Fibroblast of skin of scalp (primary cell): ENCODE results near the gene UBE2J1.

Experiments used
- DNase-seq: peaks from one replicate; pipeline ENCODE4 v3.0.0-alpha.2; 2013

The UBE2J1 gene

DNA sequence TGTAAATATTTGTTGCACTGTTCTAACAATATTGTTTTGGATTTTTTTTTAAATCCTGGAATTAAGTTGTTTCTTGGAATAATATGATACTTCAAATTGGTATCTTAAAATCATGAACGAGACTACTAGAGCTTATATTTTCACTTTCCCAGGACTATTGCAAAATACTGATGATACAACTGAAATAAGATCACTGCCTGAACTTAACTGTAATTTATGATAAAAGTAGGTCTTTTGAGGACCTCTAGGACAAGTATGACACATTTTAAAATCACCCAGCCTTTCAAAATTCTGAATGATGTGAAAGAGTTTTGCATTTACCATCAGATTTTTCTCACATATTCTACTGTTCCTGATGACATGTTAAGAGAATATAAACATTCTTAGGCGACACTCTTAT, 8.6 kb upstream of the UBE2J1 start:
- DNase-seq = no peak

DNA sequence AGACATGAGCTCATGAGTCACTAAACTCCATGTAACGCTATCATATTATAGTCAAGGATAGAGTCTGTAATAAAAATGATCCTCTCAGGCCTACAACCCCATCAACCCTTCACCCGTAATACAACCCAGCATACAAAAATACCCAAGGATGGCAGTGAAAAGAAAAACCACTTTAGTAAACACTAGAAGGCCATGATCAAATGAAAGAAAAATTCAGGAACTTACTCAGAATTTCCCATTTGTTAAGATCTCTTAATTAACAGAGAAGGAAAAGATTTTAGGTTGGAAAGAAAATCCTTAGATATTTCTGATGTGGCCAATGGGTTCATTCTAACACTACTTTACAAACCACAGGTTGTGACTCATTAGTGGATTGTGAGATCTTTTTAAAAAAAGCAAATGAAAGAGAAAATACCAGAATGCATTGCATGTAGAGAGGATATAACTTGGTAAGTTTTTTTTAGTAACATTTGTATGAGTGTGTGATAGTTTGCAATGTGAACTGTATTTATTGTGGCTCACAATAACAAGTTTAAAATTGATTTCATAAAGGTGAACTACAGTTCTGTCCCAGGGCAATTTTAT, 8.0 kb upstream of the UBE2J1 start:
- DNase-seq = peak; percentile 81

GRCh38 chr6:89359561-89359960, 7.0 kb upstream of the UBE2J1 start:
- no peak for DNase-seq

GRCh38 chr6:89357390-89357789, 4.9 kb upstream of the UBE2J1 start:
- no peak for DNase-seq

- no peak for DNase-seq
Observed at GRCh38 chr6:89356642-89357170, 4.2 kb upstream of the UBE2J1 start.

DNA sequence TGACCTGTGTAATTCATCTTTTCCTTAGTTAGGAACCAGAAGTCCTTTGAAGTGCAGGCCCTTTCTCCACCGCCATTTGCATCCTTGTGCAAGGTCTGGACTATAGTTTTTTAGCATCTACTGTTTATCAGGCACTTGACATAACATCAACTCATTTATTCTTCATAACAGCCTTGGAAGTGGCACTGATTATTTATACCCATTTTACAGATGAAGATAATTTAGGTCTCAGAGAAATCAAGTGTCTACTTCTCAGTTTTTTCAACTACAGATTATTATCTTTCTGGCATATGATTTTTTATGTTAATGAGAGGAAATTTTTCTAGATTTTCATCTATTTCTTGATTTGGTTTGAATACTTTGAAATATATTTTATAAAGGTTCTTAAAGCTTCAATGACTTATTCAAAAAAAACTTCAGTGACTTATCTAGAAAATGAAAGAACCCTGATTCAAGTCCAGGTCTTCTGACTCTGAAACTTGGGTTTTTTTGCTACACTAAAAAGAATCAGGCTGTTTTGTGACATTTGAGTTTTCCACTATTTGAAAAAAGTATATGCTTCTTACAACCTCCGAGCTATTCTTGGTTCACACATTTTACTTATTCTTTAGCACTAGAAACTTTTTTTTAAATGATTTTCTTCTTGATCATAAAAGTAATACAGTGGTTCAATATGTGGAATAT, 3.1 kb upstream of the UBE2J1 start:
- no peak for DNase-seq

DNA sequence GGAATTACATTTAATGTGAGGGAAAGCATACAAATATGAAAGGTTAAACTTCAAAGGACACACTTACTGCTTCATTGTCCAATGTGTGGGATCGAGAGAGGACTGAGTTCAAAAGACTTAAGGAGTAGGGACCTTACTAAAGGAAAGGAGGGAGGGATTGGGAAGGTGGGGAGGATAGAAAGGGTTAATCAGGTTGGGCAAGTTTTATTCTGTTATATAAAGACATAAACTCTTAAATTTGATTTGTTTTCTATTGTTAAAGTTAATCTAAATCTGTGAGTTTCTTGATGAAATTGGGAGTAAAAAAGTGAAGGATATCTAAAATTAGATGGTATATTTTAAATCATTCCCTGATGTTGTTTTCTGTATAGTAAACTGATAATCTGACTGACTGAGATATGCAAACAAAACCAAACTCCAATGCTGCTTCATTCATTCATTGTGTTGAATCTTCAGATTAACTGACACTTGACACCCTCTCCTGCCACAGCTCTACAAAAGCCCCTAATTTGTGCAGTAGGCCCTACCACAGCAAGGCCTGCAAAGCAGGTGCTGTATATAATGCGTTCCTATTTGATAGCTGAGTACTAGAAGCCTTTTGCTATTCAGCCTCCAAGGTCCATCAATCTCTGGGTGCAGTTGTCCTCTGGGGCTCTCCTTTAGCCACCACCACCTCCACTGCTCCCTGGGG, 1.3 kb upstream of the UBE2J1 start:
- DNase-seq = no peak

- no peak for DNase-seq
Observed at GRCh38 chr6:89353118-89353556, 615 bp upstream of the UBE2J1 start.

- no peak for DNase-seq
Observed at GRCh38 chr6:89351671-89352277, 748 bp downstream of the UBE2J1 start.

- DNase-seq = peak; percentile 12
Observed at GRCh38 chr6:89350281-89350966, 2.1 kb downstream of the UBE2J1 start.

DNA sequence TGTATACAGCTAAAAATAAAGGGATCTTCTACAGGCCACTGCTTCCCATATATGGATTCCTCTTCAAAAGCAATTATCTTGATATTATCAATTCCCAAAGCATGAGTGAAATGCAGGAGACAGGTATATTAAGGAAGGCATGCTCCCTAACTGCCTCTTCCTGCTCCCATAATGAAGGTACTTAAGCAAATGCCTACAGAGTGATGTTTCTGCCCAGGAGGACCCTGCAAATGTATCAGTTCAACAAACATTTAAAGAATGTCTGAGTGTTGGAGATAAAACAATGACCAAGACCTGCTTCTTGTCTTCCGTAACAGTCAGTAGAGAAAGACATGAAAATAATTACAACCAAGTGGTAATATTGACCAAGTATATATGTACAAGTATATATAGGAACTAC, 4.2 kb downstream of the UBE2J1 start:
- DNase-seq = no peak

DNA sequence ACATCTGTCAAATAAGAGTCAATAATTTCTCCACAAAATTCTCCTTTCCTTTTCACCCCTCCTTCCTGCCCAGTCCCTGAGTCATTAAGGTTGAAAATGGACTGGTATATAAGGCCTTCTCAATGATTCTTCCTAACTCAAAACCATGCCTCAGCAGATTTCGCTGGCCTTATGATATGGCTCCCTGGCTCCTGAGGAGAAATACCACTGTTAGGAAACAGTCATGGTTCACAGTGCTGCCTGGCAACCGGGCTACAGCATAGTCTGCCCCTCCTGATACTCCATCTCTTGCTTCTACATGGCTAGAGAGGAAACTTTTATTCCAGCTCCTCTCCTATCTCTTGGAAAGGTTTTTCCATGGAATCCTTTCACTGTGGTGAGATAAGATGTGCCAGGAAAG, 4.7 kb downstream of the UBE2J1 start:
- DNase-seq = peak; percentile 18

GRCh38 chr6:89346433-89346832, 6.1 kb downstream of the UBE2J1 start:
- peak; percentile 18 for DNase-seq

DNA sequence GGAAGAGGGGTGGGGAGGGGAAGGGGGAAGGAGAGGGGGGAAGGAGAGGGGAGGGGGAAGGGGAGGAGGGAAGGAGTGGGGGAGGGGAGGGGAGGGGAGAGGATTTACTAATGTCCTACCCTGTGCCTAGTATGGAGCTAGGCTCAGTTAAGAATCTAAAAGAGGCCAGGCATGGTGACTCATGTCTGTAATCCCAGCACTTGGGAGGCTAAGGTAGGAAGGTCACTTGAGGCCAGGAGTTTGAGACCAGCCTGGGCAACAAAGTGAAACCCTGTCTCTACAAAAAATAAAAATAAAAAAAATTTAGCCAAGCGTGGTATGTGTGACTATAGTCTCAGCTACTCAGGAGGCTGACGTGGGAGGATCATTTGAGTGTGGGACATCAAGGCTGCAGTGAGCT, 13.0 kb downstream of the UBE2J1 start:
- no peak for DNase-seq

DNA sequence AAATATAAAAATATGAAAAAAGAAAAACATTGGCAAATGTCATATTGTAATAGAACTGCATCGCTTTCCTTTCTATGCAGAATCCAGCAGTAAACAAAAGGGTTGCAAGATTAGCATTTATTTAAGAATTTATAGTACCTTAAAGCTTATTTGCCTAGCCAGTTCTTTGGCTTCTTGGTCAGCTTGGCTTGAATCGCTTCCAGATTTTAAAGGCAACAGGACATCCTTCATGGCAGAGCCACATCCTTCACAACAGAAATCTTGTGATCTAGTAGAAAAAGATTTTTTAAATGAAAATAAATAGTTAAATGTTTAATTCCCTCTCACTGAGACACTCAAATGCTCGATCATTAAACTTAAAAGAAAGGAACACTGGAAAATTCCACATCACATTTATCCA, 17.4 kb downstream of the UBE2J1 start:
- no peak for DNase-seq

- no peak for DNase-seq
Observed at GRCh38 chr6:89330910-89331309, 21.6 kb downstream of the UBE2J1 start.

DNA sequence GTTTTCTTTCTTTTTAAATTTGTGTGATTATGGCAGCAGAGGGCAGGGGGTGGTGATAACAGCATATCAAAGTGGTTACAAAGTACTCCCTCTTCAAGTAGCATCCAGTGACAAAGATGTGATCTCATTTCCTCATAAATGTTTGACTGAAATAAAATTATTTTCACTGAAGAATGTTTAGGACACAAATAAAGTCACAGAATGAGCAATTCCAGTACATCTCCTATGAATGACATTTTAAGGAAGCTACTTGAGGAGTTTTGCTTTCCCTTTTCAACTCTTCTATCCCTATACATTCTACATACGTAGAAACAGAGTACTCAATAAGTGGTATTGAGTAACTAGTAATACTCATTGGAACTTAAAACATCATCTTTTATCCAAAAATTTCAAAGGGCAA, 23.5 kb downstream of the UBE2J1 start:
- DNase-seq = no peak

DNA sequence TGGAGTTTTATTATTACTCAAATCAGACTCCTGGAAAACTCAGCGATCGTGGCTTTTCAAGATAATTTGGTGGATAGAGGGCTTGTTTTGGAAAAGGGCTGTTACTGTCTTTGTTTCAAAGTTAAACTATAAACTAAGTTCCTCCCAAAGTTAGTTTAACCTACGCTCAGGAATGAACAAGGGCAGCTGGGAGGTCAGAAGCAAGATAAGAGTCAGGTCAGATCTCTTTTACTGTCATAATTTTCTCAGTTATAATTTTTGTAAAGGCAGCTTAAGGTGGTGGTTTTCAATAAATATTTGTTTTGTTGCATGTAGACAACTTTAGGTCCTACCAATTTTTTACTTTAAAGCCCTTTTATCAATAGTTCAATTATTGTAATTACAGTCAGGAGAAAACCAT, 28.2 kb downstream of the UBE2J1 start:
- DNase-seq = no peak

- no peak for DNase-seq
Observed at GRCh38 chr6:89323511-89323971, 29.0 kb downstream of the UBE2J1 start.

DNA sequence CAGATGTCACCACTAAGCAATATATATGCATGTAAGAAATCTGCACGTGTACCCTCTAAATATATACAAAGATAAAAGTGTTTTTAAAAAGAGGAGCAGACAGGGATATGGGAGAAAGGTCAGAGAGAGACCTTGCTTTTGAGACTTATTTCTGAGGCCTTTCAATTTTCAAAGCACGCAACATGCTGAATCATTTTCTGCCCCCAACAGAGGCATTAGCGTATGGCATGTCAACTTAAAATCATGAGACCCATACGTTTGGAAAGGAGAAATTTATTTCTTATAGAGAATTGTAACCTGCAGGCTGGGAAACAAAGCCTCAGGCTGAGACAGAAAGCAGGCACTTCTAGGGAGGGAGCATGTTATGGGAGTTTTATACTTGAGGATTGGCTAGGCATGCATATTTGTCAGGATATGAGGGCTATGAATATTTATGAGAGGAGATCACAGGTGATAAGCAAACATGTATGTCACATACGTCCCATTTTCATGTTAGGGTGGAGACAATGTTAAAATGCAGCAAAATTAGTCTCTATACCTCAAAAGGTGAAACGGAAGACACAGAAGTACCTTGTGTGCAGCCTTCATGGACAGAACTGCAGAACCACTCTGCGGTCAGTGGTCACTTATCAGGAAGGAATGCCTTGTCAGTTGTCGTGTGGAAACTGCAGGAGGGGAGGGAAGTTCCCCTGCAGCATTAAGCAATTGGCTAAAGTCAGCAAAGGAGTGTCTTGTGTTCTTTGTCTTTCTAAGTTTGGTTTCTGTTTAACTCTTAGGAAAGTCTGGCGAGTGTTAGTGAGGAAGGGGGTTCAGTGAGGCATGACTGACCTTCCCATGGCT, 31.2 kb downstream of the UBE2J1 start:
- no peak for DNase-seq

DNA sequence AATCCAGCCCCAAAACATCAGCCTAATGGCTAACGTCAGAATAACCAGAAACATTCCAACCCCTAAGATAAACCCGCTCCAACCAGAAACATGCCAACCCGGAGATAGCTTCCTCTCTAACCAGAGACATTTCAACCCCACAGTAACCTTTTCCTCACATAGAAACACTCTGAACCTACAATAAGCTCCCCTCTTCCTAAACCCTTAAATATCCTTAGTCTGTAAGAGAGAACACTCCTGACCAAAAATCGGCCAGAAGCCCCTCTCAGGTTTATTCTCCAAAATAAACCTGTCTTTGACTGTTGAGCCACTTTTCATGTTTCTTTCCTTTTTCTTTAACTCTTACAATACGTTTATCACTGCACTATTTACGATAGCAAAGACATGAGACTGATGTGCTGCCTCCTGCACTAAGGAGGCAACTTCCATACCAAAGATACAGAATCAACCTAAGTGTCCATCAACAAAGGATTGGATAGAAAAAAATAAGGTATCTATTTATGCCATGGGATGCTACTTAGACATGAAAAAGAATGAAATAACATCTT, 32.4 kb downstream of the UBE2J1 start:
- DNase-seq = no peak
